Calu3 (cell line): ENCODE data around the gene SPRR1A. TPM values are rescaled to one million over a fixed set of nuclear protein-coding genes. Genes with fewer than 3 reads are reported as not detected.
A peak's percentile ranks its signal among the peaks of the same experiment; 100 is the strongest.

ENCODE experiments used
- BruUV-seq: library from RNA; stranded (reverse); fragments of 400-500 nt; replicated peaks from 2 replicates; lab custom pipeline; 2021; lab: Mats Ljungman, UMichigan
- CTCF ChIA-PET: fragments of 300-600 bp; sonication (Branson Sonifier 250); formaldehyde crosslinking; loops from one replicate; lab custom pipeline; 2022; ENCODE audit warnings: antibody characterized with exemption; lab: Charles Lee
- DNase-seq: peaks from one replicate; pipeline ENCODE4 v3.0.0; 2022
- H3K27ac Mint-ChIP-seq: one replicate; pipeline ENCODE4 v1.8.0; 2022; ENCODE audit warnings: mixed read lengths; ENCODE audit not compliant: unreplicated experiment
- H3K27me3 Mint-ChIP-seq: one replicate; pipeline ENCODE4 v1.8.0; 2022; ENCODE audit warnings: mixed read lengths; ENCODE audit not compliant: unreplicated experiment
- H3K36me3 Mint-ChIP-seq: one replicate; pipeline ENCODE4 v1.8.0; 2022; ENCODE audit warnings: mild to moderate bottlenecking, moderate library complexity, mixed read lengths; ENCODE audit not compliant: insufficient read depth, unreplicated experiment
- H3K4me1 Mint-ChIP-seq: one replicate; pipeline ENCODE4 v1.8.0; 2022; ENCODE audit warnings: mild to moderate bottlenecking, low read depth, mixed read lengths; ENCODE audit not compliant: unreplicated experiment
- H3K4me3 Mint-ChIP-seq: one replicate; pipeline ENCODE4 v1.8.0; 2022; ENCODE audit warnings: mild to moderate bottlenecking, low read depth, moderate library complexity, mixed read lengths; ENCODE audit not compliant: unreplicated experiment
- H3K9me3 Mint-ChIP-seq: one replicate; pipeline ENCODE4 v1.8.0; 2022; ENCODE audit warnings: low read depth, mixed read lengths; ENCODE audit not compliant: unreplicated experiment
- CTCF ChIP-seq: fragments of 200-600 bp; IDR thresholded peaks from one replicate; pipeline ENCODE4 v1.8.0; 2022; ENCODE audit warnings: antibody characterized with exemption; ENCODE audit not compliant: unreplicated experiment
- intact Hi-C: fragments of 100-400 bp; cut with micrococcal nuclease; formaldehyde crosslinking; loops from one replicate; pipeline ENCODE4 v1.10.0; 2022; ENCODE audit not compliant: unreplicated experiment
- total RNA-seq: library from RNA; stranded (reverse); gene quantifications from 2 replicates; pipeline ENCODE4 v1.2.3, GENCODE V29; 2022

Gene SPRR1A
- total RNA-seq, 1 experiment from 2014 or later, result not detected

- H3K9me3 Mint-ChIP-seq, result no peaks in the 10 kb centered on the region
- no peak for TF ChIP-seq CTCF
- intact Hi-C loops, result no loop called here
- CTCF ChIA-PET, result interaction anchor here (1.0 to 1.7 kb wide), 2 partner anchors 14 to 27 kb away, joined by 3 to 4 read pairs; no protein-coding TSS in a partner anchor
- BruUV-seq, result no TSS peak
- no peak overlapping the region for H3K27ac Mint-ChIP-seq
- no peak for DNase-seq
- H3K4me3 Mint-ChIP-seq, result no peak overlapping the region
- H3K4me1 Mint-ChIP-seq, result peaks cover 35% of the 10 kb centered on the region
- H3K36me3 Mint-ChIP-seq, result no peaks in the 10 kb centered on the region
- no peaks in the 10 kb centered on the region for H3K27me3 Mint-ChIP-seq
Observed at GRCh38 chr1:152980676-152981075, 3.2 kb upstream of the SPRR1A start.

GRCh38 chr1:152981146-152981871 is 2.6 kb upstream of the SPRR1A start:
- intact Hi-C loops, result no loop called here
- peaks cover 35% of the 10 kb centered on the region for H3K4me1 Mint-ChIP-seq
- TF ChIP-seq CTCF, result no peak
- no peak for DNase-seq
- H3K27me3 Mint-ChIP-seq, result no peaks in the 10 kb centered on the region
- H3K27ac Mint-ChIP-seq, result no peak overlapping the region
- H3K4me3 Mint-ChIP-seq, result no peak overlapping the region
- H3K36me3 Mint-ChIP-seq, result no peaks in the 10 kb centered on the region
- CTCF ChIA-PET, result interaction anchor here (1.0 to 1.7 kb wide), 2 partner anchors 14 to 27 kb away, joined by 3 to 4 read pairs; no protein-coding TSS in a partner anchor
- peaks cover under 1% of the 10 kb centered on the region for H3K9me3 Mint-ChIP-seq
- BruUV-seq, result no TSS peak

DNA sequence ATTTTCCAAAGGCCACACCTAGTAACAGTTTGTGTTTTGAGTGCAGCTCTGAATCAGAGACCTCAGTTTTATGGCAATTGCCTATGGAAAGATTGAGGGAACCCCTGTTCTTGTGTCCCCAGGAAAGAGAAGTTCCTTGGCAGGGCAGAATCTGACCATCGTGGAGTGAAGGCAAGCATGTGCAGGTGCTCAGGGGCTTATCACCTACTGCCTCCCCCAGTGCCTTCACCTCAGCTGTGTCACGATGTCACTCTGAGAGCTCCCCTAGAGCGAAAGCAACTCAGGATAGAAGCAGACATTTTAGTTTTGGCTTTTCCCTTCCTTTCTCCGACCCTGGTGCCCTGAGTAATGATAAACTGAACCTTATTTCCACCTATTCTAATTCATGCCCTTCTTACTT is 1.8 kb upstream of the SPRR1A start:
- no peaks in the 10 kb centered on the region for H3K27me3 Mint-ChIP-seq

DNA sequence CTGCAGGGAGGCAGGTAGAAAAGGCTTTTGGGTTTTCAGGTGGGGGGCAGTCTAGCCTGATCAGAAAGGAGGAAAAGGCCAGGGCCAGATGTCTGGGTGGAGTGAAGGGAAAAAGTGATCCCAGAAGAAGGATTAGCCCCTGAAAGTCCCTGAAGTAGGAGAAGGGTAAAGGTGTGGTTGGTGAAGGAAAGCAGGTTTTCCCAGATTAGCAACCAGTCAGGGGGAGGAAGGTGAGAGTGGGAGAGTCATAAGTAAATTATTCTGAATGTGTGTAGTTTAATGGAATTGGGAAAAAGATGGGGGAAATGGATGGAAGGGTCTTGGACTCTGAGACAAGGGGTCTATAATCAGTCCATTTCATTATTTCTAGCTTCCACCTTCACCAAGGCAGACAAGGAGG is 647 bp upstream of the SPRR1A start:
- CTCF ChIA-PET, result interaction anchor here (1.1 kb wide), 1 partner anchor 112 kb away, joined by 3 read pairs; no protein-coding TSS in a partner anchor
- peaks cover 2% of the 10 kb centered on the region for H3K9me3 Mint-ChIP-seq
- intact Hi-C loops, result no loop called here
- H3K27me3 Mint-ChIP-seq, result no peaks in the 10 kb centered on the region
- peak; percentile 24 for DNase-seq
- H3K4me1 Mint-ChIP-seq, result peaks cover 35% of the 10 kb centered on the region
- no peak overlapping the region for H3K4me3 Mint-ChIP-seq
- no peak overlapping the region for H3K27ac Mint-ChIP-seq
- no TSS peak for BruUV-seq
- H3K36me3 Mint-ChIP-seq, result no peaks in the 10 kb centered on the region
- TF ChIP-seq CTCF, result no peak

More for the DNA sequence above, 1.8 kb upstream of the SPRR1A start:
- DNase-seq, result no peak
- Mint-ChIP-seq H3K4me1 (peaks cover 35% of the 10 kb centered on the region), H3K36me3 (no peaks in the 10 kb centered on the region), H3K4me3 (no peak overlapping the region), H3K9me3 (peaks cover 2% of the 10 kb centered on the region), H3K27ac (no peak overlapping the region)
- no peak for TF ChIP-seq CTCF
- BruUV-seq, result no TSS peak
- CTCF ChIA-PET, result interaction anchor here (1.7 kb wide), 1 partner anchor 15 kb away, joined by 3 read pairs; no protein-coding TSS in a partner anchor
- intact Hi-C loops, result no loop called here
